Pons (tissue), 1 donor: ENCODE measurements around the gene HOXC5.

Source experiments
- DNase-seq: peaks from one replicate; pipeline ENCODE4 v3.0.0-alpha.2; 2016; ENCODE audit warnings: low spot score

HOXC5 gene

DNA sequence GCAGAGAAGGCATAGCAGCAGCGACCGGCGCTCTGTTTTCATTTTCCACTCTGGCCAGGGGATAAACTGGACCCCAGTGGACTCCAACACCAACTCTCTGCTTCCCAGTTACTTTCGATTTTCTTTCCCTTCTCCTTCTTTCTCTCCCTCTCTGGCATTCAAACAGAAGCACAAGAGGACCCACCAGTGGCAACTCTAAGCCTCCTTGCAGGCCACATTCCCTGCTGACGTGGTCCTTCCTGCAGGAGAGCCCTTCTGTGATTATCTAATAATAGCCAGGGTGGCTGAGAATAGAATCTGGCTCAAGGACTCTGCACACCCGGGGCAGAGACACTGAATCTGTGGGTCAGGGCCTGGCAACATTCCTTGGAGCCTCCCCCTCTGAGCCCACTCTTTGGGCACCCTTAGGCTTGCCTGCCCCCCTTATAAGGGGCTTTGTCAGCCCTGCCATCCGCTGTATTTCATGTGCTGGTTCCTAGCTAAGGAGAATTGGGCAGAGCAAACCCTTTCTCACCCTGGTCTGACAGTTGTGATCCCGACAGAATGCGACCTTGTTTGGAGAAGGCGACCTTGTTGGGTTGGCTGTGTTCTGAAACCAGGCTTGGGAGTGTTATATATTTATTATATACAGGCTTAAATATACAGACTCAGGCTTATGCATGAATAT lies 12.8 kb upstream of the HOXC5 start:
- no peak for DNase-seq

DNA sequence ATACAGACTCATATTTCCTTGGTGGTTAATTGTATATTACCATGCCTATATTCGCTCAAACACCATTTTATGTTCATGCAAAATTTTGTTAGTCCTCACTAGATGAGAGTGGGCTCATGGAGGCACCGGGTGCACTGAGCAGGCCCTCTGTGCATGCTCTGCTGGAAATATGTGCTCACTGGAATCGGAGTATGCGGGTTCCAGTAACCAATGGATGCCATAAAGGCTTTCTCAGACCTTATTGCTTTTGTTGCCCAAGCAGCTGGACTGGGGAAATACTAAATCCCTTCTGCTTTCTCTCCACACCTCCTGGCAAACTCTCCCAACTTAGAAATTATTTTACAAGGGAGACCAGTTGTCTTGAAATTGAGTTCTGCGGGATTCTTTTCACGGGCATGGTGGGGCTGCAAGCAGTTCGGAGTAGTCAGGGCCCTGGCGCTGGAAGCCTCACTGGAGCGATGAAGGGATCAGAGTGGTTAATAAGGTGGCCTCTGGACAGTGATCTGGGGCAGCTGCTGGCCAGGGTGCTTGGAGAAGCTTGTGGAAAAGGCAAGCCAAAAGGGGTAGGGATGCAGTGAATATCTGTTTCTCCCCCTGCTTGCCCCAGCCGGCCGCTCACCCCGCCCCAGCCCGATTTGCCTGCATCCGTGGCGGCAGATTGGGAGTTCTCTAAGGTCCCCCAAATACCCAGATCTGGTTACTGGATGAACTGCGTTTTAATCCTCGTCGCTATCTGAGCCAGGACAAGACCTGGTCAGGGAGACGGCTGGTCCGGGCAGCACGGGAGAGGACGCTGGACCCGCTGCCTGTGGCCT lies 12.1 kb upstream of the HOXC5 start:
- no peak for DNase-seq

DNA sequence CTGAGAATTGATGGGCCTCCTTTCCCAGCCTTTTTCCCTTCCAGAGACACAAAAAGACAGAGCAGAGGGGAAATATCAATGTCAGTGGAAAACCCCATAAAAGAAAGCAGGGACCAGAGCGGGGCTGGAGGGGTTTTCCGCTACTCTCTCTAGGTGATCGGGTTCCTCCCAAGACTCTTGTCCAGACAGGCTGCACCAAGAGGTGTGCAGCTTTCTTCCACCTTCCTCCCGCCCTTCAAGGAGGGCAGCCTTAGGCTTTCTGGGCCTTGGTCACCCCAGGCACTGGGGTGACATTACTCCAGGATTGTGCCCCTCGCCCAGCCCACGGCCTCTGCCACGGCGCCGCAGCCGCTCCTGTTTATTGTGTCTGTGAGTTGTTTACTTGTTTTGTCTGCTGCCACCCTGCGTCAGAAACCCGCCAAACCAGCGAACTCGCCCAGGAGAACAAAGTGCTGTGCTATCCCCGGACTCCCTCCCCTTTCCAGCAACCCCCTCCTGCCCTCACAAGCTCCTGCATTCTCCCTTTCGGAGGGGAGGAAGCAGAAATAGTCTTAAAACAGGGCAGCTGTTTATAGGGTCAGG lies 11.3 kb upstream of the HOXC5 start:
- no peak for DNase-seq

DNA sequence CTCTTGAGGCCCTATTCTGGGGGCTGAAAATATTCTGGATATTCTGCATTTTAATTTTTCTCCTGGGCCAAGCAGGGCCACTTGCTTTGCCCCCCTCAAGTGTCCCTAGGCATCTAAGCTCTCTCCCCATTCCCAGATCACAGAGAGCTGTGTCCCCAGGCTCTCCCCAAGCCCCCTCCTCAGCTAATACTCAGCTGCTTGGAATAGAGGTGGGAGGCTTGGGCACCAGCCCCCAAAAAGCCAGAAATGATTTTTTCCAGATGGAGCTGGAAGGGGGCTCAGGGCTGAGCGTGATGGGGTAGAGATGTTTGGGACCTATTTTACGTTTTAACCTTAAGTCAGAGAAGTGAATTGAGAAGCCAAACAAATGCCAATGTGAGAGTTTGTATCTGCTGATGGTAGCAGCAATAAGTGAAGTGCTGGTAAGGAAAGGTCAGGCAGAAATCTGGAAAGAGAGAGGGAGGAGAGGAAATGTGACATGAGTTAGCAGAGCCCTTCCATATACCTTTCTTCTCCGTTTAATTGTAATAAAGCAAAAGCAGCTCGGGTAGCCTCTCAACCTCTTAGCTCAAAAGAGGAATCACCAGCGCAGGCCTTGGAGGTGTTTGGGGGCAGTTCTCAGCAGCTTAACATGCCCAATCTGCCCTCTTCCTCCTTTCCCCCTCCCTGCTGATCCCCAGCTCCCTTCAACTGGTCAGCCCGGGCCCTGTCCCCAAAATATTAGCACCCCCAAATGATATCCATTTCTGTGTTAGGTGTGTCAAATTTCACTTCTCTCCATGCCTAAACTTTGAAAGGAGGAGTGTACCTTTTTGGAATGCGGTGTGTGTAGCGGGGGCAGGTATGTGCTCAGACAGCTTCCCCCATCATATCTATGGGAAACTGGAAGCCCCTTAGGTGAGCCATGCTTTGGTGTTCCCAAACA lies 9.6 kb upstream of the HOXC5 start:
- no peak for DNase-seq

DNA sequence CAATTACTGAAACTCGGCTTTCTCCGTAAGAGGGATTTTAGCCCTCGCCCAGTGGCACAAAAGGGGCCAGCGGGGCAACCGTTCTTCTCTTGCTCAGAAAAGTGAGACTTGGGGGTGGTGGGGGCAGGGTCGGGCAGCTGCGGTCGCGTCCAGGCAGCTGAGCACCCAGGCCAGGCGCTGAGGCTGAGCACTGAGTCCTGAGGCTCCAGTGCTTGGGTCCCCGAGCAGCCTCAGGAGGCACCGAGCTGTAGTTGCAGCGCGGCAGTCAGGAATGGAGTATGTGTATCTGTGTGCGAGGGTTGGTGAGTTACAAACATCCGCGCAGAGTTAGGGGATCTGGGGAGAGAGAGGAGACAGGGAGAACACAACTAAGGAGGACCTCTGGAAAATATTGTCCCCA lies 8.7 kb upstream of the HOXC5 start:
- DNase-seq, result no peak

DNA sequence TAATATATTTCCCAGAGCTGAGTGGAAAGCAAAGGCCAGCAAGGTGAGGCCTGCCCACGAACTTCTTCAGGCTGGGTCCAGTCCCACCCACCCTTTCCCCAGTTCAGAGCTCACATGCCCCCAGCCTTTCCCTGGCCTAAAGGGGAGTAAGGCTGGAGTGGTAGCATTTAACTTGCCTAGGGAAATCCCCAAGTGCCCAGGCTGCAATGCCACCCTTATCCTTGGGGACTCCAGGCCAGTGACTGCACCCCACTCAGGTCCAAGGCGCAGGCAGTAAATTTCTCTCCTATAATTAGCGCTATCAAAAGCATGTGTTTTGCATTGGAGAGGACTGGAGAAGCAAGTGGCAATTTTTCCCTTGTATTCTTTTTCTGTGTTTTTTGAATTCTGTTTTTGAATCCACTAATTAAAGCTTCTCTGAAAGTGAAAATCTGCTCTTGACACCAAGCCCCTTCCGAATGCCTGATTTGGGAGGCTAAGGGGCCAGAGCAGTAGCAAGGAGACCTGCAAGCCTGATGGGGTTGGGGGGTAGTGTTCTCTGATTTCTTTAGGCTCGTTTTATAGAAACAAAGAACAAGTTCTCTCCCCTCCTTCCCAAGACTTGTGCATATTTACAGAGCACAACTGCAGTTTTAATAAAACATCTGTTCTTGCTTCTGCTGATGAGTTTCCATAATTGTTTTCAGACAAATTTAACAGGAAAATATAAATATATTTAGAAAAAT lies 8.1 kb upstream of the HOXC5 start:
- no peak for DNase-seq

DNA sequence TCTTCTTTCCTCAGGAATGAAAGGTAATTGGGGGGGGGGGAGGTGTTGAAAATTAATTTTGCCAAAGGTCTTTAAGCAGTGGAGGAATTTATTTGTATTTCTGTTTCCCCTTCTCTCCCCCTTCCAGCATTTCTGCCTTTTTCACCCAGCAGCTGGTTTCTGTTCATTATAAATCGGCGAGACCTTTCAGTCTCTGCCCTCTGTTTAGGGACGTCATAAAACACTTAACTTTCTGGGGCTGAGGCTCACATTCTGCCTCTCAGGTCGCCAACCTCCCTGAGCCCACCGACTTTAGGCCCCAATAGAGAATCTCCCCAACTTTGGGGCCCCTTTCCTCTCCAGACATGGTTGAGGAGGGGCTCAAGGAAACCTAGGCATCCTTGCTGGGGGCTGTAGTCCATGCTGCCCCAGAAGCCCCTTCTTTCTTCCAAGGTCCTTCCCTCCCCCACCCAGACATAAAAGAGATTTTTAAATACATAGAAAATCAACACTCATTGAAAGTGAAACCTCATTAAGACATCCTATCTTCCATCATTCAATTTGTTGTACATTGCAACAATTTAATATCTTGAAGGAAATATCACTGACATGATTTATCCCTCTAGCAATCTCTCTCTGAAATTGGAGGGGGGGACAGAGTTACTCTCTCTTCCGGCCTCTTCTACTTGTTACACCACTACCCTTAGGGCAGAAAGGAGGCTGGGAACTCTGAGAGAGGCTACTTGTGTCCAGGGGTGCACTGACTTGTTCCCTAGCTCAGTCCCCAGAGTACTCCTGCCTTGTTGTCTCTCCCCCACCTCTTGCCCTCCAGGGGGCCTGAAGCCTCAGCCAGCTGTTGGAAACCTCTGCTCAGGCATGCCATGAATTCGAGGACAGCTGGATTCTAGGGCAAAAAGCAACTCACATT lies 7.1 kb upstream of the HOXC5 start:
- DNase-seq, result no peak

DNA sequence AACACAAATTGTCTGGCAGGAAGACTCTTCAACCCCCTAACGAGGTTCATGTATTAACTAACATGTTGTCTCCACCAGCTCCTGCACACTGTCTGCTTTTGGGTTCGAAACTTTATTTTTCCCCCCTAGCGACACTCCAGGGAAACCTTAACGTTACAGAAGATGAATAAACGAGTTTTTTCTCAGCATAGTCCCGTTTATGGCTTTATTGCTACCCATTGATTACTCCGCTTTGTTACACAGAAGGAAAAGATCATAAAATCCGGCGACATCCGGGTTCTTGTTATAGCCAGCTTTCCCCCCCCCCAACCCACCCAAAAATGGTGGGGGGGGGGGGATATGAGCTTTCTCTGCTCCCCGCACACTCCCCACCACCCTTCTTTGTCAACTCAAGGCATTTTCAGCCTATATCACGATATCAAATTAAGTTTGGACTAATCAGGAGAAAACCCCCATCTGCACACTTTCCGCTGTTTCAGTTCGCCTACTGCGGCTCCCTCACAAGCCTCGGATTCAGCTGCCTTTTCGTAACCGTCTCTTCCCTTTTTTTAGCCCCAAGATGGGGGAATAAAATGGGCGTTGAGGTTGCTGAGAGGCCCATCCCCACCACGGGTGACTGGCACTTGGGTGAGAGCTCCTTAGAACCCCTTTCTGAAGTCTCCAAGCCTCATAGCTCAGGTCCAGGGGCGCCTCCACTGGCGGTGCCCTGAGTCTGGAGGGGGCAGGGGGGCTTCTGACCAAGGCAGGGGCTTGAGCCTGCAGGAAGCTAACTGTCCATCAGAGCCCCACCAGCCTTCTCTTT lies 6.0 kb upstream of the HOXC5 start:
- DNase-seq, result no peak

DNA sequence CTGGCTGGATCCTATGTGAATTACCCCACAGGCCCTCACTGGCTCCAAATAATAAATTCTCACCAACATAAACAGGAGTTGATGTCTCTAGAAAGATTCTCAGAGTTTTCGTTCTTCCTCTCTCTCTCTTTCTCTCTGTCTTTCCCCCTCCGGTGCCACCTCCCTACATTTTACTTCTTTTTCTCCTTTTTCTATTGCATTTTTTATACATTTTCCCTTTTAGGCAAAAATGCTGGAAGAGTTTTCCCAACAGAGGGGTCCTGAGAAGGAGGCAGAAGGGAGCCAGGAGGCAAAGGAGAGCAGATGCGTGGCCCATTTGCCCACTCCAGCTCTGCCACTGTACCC lies 5.4 kb upstream of the HOXC5 start:
- DNase-seq, result no peak

DNA sequence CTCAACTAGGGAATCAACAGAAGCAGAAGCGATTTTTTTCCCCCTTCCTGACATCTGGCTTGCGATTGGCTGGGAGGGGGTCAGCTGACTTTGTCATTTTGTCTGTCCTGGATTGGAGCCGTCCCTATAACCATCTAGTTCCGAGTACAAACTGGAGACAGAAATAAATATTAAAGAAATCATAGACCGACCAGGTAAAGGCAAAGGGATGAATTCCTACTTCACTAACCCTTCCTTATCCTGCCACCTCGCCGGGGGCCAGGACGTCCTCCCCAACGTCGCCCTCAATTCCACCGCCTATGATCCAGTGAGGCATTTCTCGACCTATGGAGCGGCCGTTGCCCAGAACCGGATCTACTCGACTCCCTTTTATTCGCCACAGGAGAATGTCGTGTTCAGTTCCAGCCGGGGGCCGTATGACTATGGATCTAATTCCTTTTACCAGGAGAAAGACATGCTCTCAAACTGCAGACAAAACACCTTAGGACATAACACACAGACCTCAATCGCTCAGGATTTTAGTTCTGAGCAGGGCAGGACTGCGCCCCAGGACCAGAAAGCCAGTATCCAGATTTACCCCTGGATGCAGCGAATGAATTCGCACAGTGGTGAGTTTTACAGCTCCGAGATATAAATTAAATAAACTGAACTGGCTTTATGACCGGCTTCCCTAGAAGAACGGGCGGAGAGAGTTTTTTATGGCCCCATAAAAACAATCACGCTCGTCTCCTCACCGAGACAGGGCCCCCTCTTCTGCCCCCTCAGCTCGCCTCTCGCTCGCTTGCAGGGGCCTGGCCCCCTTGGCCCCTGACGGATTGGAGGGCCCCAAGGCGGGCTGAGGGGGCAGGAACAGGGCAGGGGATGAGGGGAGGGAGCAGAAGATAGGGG lies 4.3 kb upstream of the HOXC5 start, which contains the start of gene HOXC6:
HOXC6 (plus strand) TSS at position 127 of the 888 bp plus-strand sequence; CDS start at position 209, 82 bp downstream.
- DNase-seq, result peak; percentile 14

DNA sequence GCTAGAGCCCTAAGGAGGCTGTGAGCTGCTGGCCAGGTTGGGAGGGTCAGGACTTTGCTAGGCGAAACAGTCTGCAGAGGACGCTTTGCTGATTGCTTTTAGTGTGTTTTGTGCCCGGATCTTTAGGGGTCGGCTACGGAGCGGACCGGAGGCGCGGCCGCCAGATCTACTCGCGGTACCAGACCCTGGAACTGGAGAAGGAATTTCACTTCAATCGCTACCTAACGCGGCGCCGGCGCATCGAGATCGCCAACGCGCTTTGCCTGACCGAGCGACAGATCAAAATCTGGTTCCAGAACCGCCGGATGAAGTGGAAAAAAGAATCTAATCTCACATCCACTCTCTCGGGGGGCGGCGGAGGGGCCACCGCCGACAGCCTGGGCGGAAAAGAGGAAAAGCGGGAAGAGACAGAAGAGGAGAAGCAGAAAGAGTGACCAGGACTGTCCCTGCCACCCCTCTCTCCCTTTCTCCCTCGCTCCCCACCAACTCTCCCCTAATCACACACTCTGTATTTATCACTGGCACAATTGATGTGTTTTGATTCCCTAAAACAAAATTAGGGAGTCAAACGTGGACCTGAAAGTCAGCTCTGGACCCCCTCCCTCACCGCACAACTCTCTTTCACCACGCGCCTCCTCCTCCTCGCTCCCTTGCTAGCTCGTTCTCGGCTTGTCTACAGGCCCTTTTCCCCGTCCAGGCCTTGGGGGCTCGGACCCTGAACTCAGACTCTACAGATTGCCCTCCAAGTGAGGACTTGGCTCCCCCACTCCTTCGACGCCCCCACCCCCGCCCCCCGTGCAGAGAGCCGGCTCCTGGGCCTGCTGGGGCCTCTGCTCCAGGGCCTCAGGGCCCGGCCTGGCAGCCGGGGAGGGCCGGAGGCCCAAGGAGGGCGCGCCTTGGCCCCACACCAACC lies 3.1 kb upstream of the HOXC5 start:
- no peak for DNase-seq

DNA sequence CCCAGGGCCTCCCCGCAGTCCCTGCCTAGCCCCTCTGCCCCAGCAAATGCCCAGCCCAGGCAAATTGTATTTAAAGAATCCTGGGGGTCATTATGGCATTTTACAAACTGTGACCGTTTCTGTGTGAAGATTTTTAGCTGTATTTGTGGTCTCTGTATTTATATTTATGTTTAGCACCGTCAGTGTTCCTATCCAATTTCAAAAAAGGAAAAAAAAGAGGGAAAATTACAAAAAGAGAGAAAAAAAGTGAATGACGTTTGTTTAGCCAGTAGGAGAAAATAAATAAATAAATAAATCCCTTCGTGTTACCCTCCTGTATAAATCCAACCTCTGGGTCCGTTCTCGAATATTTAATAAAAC lies 2.4 kb upstream of the HOXC5 start:
- no peak for DNase-seq

DNA sequence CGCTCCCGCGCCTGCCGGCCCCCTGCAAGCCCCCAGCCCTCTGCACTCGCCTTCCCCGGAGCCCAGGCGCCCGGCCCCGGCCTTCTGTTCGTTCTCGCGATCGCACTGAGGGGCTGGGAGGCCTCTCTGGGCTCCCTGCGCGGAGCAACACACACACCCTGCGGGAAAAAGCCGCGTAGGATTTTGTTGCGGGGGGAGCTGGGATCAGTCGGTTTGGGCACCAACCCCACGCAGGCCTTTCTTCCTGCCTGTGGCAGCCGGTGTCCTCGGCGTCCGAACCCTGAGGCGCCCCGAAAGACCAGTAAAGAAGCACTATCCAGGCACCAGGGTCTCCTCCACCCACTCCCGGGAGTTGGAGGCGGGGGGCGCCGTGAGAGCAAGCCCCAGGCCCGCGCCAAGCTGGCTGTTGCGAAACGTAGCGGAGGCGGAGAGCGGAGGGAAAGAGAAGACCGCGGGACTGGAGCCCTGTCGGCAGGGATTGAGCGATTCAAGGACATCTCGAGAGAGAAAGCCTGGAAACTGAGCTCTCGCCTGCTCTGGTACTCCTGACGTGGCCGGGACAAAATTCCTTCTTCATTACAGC lies 1.9 kb upstream of the HOXC5 start:
- DNase-seq, result no peak

DNA sequence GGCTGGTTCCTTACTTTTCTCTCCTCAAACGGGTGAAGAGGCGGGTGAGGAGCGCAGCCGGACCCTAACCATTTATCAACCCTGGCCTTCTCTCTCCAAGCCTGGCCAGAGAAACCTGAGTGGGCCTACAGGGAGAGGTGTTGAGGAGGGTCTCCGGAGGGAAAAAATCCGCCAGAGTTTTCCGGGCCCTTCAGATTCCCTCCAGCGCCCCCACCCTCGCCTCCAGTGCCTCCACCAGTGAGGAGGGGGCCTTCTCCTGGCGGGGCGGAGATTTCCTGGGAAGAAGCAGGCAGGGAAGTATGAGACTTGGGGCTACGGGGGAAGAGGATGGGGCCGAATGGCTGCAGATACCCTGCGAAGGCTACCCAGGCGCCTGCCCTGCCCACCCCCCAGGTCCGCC lies 1.4 kb upstream of the HOXC5 start:
- no peak for DNase-seq

DNA sequence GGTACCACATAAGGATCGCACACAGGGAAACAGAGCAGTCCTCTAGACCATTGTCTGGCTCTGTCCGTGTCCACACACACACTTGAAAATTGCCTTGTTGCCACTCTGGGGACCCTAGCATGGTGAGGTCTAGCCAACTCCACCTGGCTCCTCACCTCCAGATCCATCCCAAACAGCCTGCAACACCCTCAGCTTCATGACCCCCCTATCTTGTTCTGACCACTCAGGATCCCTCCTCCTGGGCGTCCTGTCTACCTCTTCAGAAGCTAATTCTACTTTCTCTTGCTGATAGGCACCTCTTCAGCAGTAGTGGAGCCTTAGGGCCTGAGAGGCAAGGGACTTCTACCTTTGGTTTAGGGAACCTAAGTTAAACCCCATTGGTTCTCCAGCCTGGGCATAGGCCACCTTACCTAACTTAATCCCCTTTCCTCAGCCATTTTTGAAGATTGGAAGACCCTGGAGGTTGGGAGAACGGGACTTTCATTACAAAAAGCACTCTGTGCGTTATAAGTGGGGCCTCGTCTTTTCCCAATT lies 697 bp upstream of the HOXC5 start:
- no peak for DNase-seq

DNA sequence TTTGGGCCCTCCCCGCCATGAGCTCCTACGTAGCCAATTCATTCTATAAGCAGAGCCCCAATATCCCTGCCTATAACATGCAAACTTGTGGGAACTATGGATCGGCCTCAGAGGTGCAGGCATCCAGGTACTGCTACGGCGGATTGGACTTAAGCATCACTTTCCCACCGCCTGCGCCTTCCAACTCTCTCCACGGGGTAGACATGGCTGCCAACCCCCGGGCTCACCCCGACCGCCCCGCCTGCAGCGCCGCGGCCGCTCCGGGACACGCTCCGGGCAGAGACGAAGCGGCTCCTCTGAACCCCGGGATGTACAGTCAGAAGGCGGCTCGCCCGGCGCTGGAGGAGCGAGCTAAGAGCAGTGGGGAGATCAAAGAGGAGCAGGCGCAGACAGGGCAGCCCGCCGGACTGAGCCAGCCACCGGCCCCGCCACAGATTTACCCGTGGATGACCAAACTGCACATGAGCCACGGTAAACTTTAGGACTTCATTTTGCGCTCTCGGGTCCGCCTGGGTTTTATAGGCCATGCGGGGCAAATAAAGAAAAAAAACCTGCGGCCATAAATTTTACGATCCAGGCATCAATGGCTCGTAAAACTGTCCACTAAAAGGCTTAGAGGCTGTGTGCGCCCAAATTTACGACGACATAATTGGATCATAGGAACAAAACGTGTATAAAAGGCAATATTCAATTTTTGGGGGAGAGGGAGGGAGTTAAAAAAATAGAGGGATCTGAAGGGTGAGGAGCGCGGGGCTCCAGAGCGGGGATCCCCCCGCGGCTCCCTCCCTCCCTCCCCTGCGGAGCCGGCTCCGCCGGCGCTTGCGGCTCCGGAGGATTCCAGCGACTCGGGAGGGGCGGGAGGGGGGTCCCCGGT lies 493 bp downstream of the HOXC5 start:
- DNase-seq, result no peak
